Gastroesophageal sphincter (tissue), 4 donors: Measurements from ENCODE around the gene TYRO3. TPM values are rescaled to one million over a fixed set of nuclear protein-coding genes. Genes with fewer than 3 reads are reported as not detected.
"Not testable (repeated sequence)": the region's sequence is repeated elsewhere in the genome, so short reads cannot be mapped to it uniquely, and the experiment has no call there.

ENCODE experiments used
- ATAC-seq: fragments of 150-250 bp; one replicate; pipeline ENCODE4 v1.9.1; 2016; ENCODE audit warnings: mild to moderate bottlenecking, moderate library complexity
- H3K27ac ChIP-seq, 4 donors: fragments of 200-600 bp; sonication (generic) in 3 of 4; 1 replicate in 3 of 4; 2 replicates in 1 of 4; pipeline ENCODE4 v1.5.1; 2016 to 2019
- H3K27me3 ChIP-seq: fragments of 200-600 bp; sonication (generic); one replicate; pipeline ENCODE4 v1.5.1; 2019
- H3K36me3 ChIP-seq, 2 donors: fragments of 200-600 bp; sonication (generic); one replicate each; pipeline ENCODE4 v1.5.1; 2019; ENCODE audit warnings: control low read depth in 1 of 2
- H3K4me1 ChIP-seq, 3 donors: fragments of 200-600 bp; sonication (generic); 1 replicate in 2 of 3; 2 replicates in 1 of 3; pipeline ENCODE4 v1.5.1; 2016 to 2019; ENCODE audit warnings: control low read depth in 2 of 3
- H3K4me3 ChIP-seq, 2 donors: fragments of 200-600 bp; sonication (generic); one replicate each; pipeline ENCODE4 v1.5.1; 2019; ENCODE audit warnings: mild to moderate bottlenecking in 1 of 2, moderate library complexity in 1 of 2
- H3K9me3 ChIP-seq, 3 donors: fragments of 200-600 bp; sonication (generic); one replicate each; pipeline ENCODE4 v1.5.1; 2017 to 2019; ENCODE audit warnings: control low read depth in 2 of 3
- CTCF ChIP-seq, 4 experiments: fragments of 200-600 bp in 2 of 4; fragments of 450-650 bp in 2 of 4; sonication (generic) in 1 of 4; IDR thresholded peaks; one replicate each; pipeline ENCODE4 v1.5.1; 2017 to 2019; ENCODE audit warnings: antibody characterized with exemption in 4 of 4, mild to moderate bottlenecking in 2 of 4, moderate library complexity in 2 of 4
- EP300 ChIP-seq: sonication (generic); formaldehyde crosslinking; IDR thresholded peaks from one replicate; pipeline ENCODE4 v1.6.1; 2017; ENCODE audit warnings: antibody characterized with exemption, mild to moderate bottlenecking
- POLR2A ChIP-seq, 2 donors: fragments of 450-650 bp; IDR thresholded peaks; one replicate each; pipeline ENCODE4 v1.6.1; 2017; ENCODE audit warnings: antibody characterized with exemption in 2 of 2, mild to moderate bottlenecking in 2 of 2, moderate library complexity in 1 of 2
- POLR2AphosphoS5 ChIP-seq: sonication (generic); formaldehyde crosslinking; IDR thresholded peaks from one replicate; pipeline ENCODE4 v1.6.1; 2017; ENCODE audit warnings: antibody characterized with exemption
- WGBS, 2 donors: methylation state at CpG; one replicate each; pipeline ENCODE4 v1.1.5; 2018; ENCODE audit warnings: low coverage in 1 of 2; 5-methylcytosine and 5-hydroxymethylcytosine counted together
- total RNA-seq, 4 donors: library from RNA; depleted of rRNA; stranded (reverse); fragments of >200 nt; gene quantifications; one replicate each; pipeline ENCODE4 v1.1.0, GENCODE V29; 2016

Gene TYRO3
- total RNA-seq, 4 donors from 2014 or later, result 3.1 to 9.5 (median 8.4) TPM

- peaks cover 0 to 14% (median 0%) of the 10 kb centered on the region in 3 donors for H3K4me1 ChIP-seq
- ATAC-seq, H3K27ac ChIP-seq, H3K4me3 ChIP-seq, H3K36me3 ChIP-seq, H3K27me3 ChIP-seq, H3K9me3 ChIP-seq: not testable (repeated sequence)
- 68 to 71% methylated on average over 2 of the region's 2 CpGs for WGBS, 2 donors
These were observed 30.6 kb downstream of the TYRO3 start for GRCh38 chr15:41589571-41589970.

DNA sequence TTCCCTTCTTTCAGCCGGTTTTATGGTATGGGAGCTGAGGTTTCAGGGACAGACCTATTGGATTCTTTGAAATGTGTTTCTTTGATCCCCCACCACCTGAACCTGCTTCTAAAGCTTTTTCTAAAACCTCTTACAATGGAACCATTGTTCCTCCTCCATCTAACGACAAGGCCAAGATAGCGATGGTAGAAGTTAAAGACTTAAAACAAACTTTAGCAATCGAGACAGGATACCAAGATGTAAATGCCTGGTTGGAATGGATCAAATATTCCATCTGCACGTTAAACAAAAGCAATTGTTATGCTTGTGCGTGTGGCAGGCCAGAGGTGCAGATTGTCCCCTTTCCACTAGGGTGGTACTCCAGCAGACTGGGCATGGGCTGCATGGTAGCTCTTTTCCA lies 32.2 kb downstream of the TYRO3 start:
- H3K4me3 ChIP-seq, H3K4me1 ChIP-seq, H3K36me3 ChIP-seq, ATAC-seq, H3K9me3 ChIP-seq, H3K27ac ChIP-seq, H3K27me3 ChIP-seq: not testable (repeated sequence)
- 77 to 81% methylated on average over 5 to 6 of the region's 6 CpGs for WGBS, 2 donors

- ATAC-seq, H3K27me3 ChIP-seq: not testable (repeated sequence)
- WGBS, 2 donors, result 83 to 92% methylated on average over 2 to 8 of the region's 8 CpGs
These were observed 33.7 kb downstream of the TYRO3 start for GRCh38 chr15:41592718-41593117.

DNA sequence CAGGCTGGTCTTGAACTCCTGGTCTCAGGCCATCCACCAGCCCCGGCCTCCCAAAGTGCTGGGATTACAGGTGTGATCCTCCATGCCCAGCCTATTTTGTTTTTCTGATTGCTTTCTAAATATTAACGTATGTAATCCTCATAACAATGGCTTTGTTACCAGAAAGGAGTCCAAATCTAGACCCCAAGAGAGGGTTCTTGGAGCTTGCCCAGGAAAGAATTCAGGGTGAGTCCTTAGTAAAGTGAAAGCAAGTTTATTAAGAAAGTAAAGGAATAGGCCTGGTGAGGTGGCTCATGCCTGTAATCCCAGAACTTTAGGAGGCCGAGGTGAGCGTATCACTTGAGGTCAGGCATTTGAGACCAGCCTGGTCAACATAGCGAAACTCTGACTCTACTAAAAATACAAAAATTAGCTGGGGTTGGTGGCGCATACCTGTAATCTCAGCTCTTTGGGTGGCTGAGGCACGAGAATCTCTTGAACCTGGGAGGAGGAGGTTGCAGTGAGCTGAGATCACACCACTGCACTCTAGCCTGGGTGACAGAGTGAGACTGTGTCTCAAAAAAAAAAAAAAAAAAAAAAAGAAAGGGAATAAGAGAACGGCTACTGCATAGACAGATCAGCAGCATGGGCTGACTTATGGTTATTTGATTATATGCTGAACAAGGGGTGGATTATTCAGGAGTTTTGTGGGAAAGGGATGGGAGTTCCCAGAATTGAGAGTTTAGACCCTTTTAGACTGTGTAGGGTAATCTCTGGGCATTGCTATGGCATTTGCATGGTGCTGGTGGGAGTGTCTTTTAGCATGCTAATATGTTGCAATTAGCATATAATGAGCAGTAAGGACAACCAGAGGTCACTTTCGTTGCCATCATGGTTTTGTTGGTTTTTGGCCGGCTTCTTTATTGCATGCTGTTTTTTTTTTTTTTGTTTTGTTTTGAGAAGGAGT lies 36.1 kb downstream of the TYRO3 start:
- ATAC-seq, result no peak
- no peak overlapping the region for H3K27ac ChIP-seq
- no peak for TF ChIP-seq POLR2A (IDR thresholded peaks at IDR 0.05)
- TF ChIP-seq POLR2AphosphoS5, result no peak
- TF ChIP-seq EP300, result no peak
- no peak for TF ChIP-seq CTCF (IDR thresholded peaks at IDR 0.05)
- 66 to 80% methylated on average over 6 of the region's 10 CpGs for WGBS, 2 donors
- H3K9me3 ChIP-seq, result no peaks in the 10 kb centered on the region
- no peaks in the 10 kb centered on the region for H3K4me1 ChIP-seq
- H3K36me3 ChIP-seq, result no peaks in the 10 kb centered on the region
- no peak overlapping the region for H3K4me3 ChIP-seq
- no peaks in the 10 kb centered on the region for H3K27me3 ChIP-seq

More at GRCh38 chr15:41592718-41593117, 33.7 kb downstream of the TYRO3 start:
- H3K27ac ChIP-seq, H3K4me3 ChIP-seq, H3K36me3 ChIP-seq, H3K4me1 ChIP-seq, H3K9me3 ChIP-seq: not testable (repeated sequence)

DNA sequence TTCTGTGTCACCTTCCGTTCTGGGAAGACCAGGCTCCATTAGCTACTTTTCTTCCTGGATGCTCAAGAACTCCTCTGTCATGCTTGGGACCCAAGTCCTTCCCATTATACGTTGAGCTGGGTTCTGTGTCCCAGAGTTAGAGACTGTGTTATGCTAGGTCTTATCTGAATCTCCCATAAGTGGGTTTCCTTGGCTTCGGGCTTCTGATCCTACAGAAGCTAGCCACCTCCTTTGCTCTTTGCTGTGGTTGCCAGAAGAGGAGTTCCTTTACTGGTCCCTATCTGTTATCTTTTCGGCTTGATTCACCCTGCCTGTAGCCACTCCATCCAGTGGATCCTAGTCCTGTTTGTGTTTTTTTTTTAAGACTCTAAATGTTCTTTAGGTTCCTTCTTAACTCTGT lies 38.0 kb downstream of the TYRO3 start:
- WGBS, 2 donors, result 83 to 100% methylated on average over 1 to 3 of the region's 4 CpGs
- Histone ChIP-seq H3K27me3 (no peaks in the 10 kb centered on the region), H3K9me3 (no peaks in the 10 kb centered on the region), H3K27ac (no peak overlapping the region), H3K4me1 (no peaks in the 10 kb centered on the region), H3K4me3 (no peak overlapping the region), H3K36me3 (no peaks in the 10 kb centered on the region)
- no peak for TF ChIP-seq CTCF (IDR thresholded peaks at IDR 0.05)
- no peak for TF ChIP-seq POLR2AphosphoS5
- no peak for TF ChIP-seq POLR2A (IDR thresholded peaks at IDR 0.05)
- TF ChIP-seq EP300, result no peak
- no peak for ATAC-seq

DNA sequence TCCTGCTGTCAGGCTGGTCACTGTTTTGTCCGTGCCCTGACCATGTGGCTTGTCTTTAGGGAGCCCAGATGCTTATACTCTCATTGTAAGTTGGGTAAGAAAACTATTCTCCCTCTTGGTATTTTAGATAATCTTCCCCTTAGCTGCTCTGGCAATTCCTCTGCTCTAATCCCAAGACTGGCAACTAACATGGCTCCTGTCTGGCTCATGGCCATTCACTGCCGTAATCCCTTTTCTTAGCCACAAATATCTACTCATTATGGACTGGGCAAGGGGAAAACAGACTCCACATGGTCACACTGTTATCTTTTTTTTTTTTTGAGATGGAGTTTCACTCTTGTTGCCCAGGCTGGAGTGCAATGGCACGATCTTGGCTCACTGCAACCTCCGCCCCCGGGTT lies 38.8 kb downstream of the TYRO3 start:
- no peaks in the 10 kb centered on the region for H3K9me3 ChIP-seq
- H3K4me3 ChIP-seq, result no peak overlapping the region
- no peak overlapping the region for H3K27ac ChIP-seq
- 77 to 100% methylated on average over 1 to 3 of the region's 5 CpGs for WGBS, 2 donors
- H3K27me3 ChIP-seq, result no peaks in the 10 kb centered on the region
- TF ChIP-seq CTCF (IDR thresholded peaks at IDR 0.05), result no peak
- TF ChIP-seq POLR2AphosphoS5, result no peak
- no peak for TF ChIP-seq POLR2A (IDR thresholded peaks at IDR 0.05)
- no peak for TF ChIP-seq EP300
- no peak for ATAC-seq
- H3K4me1 ChIP-seq, result no peaks in the 10 kb centered on the region
- no peaks in the 10 kb centered on the region for H3K36me3 ChIP-seq
